ENCODE data around the gene TLR10. TPM values are rescaled to one million over a fixed set of nuclear protein-coding genes. Genes with fewer than 3 reads are reported as not detected.
"Not testable (repeated sequence)": the region's sequence is repeated elsewhere in the genome, so short reads cannot be mapped to it uniquely, and the experiment has no call there.

Gene TLR10
- total RNA-seq, 1 donor from 2014 or later = 0.10 TPM

- DNase-seq (ENCODE audit: low spot score) = no peak
These were observed 18.2 kb upstream of the TLR10 start for GRCh38 chr4:38800961-38801450.

GRCh38 chr4:38800366-38800765, 17.6 kb upstream of the TLR10 start:
- no peak for DNase-seq (ENCODE audit: low spot score)

- no peak for DNase-seq (ENCODE audit: low spot score)
These were observed 12.3 kb upstream of the TLR10 start for GRCh38 chr4:38795087-38795486.

- no peak for DNase-seq (ENCODE audit: low spot score)
These were observed 11.3 kb upstream of the TLR10 start for GRCh38 chr4:38794051-38794450.

- no peak for DNase-seq (ENCODE audit: low spot score)
These were observed 8.2 kb upstream of the TLR10 start for GRCh38 chr4:38791010-38791409.

GRCh38 chr4:38788317-38788716, 5.5 kb upstream of the TLR10 start:
- DNase-seq (ENCODE audit: low spot score) = no peak

GRCh38 chr4:38787693-38788092, 4.9 kb upstream of the TLR10 start:
- no peak for DNase-seq (ENCODE audit: low spot score)

- no peak for DNase-seq (ENCODE audit: low spot score)
These were observed 3.2 kb upstream of the TLR10 start for GRCh38 chr4:38785901-38786402.

- no peak for DNase-seq (ENCODE audit: low spot score)
These were observed 2.4 kb upstream of the TLR10 start for GRCh38 chr4:38785041-38785790.

- no peak for DNase-seq (ENCODE audit: low spot score)
These were observed 1.4 kb upstream of the TLR10 start for GRCh38 chr4:38784141-38784540.

- DNase-seq (ENCODE audit: low spot score) = no peak
These were observed 295 bp upstream of the TLR10 start for GRCh38 chr4:38783109-38783460.

- no peak for DNase-seq (ENCODE audit: low spot score)
These were observed 932 bp downstream of the TLR10 start for GRCh38 chr4:38781854-38782261.

- no peak for DNase-seq (ENCODE audit: low spot score)
These were observed 1.8 kb downstream of the TLR10 start for GRCh38 chr4:38780833-38781484.

- DNase-seq (ENCODE audit: low spot score) = no peak
These were observed 3.0 kb downstream of the TLR10 start for GRCh38 chr4:38779790-38780189.

GRCh38 chr4:38777925-38778324, 4.9 kb downstream of the TLR10 start:
- not testable (repeated sequence) for DNase-seq (ENCODE audit: low spot score)

- no peak for DNase-seq (ENCODE audit: low spot score)
These were observed 7.5 kb downstream of the TLR10 start for GRCh38 chr4:38775326-38775725.

GRCh38 chr4:38774181-38774955, 8.4 kb downstream of the TLR10 start:
- DNase-seq (ENCODE audit: low spot score) = no peak

- DNase-seq (ENCODE audit: low spot score) = not testable (repeated sequence)
These were observed 12.5 kb downstream of the TLR10 start for GRCh38 chr4:38770281-38770680.

- no peak for DNase-seq (ENCODE audit: low spot score)
These were observed 12.9 kb downstream of the TLR10 start for GRCh38 chr4:38769857-38770256.

- no peak for DNase-seq (ENCODE audit: low spot score)
These were observed 13.3 kb downstream of the TLR10 start for GRCh38 chr4:38769441-38769840.

GRCh38 chr4:38768968-38769394, 13.8 kb downstream of the TLR10 start:
- no peak for DNase-seq (ENCODE audit: low spot score)

- not testable (repeated sequence) for DNase-seq (ENCODE audit: low spot score)
These were observed 15.8 kb downstream of the TLR10 start for GRCh38 chr4:38766940-38767339.
